ENCODE results near the gene SHISA2. TPM values are rescaled to one million over a fixed set of nuclear protein-coding genes. Genes with fewer than 3 reads are reported as not detected.

The SHISA2 gene
- total RNA-seq, 1 donor from 2014 or later, result 1.7 TPM

DNA sequence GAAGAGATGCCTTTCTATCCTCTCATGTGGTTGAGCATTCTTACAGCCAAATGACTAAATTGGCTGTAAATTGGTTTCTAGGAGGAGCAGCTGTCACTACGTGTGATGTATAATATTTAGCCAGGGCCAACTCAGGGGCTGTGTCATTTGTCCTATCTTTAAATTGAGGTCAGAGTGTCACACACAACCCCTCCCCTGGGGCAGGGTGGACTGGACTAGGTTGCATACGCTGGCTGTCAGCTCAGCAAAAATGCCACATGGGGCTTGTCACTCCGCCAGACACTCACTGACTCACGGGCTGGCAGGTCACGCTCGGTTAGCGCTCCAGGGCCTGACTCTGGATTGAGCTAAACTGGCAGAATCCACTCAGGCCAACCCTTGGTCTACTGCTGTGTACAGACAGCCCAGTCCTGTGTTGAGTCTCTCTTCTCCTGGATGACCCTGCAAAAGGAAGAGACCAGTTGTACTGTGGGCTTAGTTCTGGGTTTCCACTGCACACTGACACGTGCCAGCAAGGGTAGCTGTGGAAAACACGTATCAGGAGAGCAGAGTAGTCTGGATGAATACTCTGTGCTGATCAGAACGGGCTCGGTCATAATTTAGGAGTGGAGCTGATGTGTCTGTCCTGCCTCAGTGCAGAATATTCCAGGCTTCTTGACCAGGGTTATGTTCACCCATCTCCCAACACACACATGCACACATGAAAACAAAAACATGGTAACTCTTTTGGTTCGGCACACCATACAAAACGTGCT, 29.1 kb downstream of the SHISA2 start:
- peak; percentile 7 for DNase-seq (ENCODE audit: low read depth, low spot score)
- TF ChIP-seq, protein P1, sequence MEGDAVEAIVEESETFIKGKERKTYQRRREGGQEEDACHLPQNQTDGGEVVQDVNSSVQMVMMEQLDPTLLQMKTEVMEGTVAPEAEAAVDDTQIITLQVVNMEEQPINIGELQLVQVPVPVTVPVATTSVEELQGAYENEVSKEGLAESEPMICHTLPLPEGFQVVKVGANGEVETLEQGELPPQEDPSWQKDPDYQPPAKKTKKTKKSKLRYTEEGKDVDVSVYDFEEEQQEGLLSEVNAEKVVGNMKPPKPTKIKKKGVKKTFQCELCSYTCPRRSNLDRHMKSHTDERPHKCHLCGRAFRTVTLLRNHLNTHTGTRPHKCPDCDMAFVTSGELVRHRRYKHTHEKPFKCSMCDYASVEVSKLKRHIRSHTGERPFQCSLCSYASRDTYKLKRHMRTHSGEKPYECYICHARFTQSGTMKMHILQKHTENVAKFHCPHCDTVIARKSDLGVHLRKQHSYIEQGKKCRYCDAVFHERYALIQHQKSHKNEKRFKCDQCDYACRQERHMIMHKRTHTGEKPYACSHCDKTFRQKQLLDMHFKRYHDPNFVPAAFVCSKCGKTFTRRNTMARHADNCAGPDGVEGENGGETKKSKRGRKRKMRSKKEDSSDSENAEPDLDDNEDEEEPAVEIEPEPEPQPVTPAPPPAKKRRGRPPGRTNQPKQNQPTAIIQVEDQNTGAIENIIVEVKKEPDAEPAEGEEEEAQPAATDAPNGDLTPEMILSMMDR (conservative IDR thresholded peaks at IDR 0.05), result no peak
- H3K27me3 Mint-ChIP-seq (ENCODE audit: low read depth), result peaks cover 3% of the 10 kb centered on the region
- peaks cover 33% of the 10 kb centered on the region for H3K4me1 Mint-ChIP-seq
- no peaks in the 10 kb centered on the region for H3K36me3 Mint-ChIP-seq (ENCODE audit: low read depth)
- H3K4me3 Mint-ChIP-seq, result no peak overlapping the region
- H3K27ac Mint-ChIP-seq (ENCODE audit: unreplicated experiment), result no peak overlapping the region
- H3K9me3 Mint-ChIP-seq, result no peaks in the 10 kb centered on the region

DNA sequence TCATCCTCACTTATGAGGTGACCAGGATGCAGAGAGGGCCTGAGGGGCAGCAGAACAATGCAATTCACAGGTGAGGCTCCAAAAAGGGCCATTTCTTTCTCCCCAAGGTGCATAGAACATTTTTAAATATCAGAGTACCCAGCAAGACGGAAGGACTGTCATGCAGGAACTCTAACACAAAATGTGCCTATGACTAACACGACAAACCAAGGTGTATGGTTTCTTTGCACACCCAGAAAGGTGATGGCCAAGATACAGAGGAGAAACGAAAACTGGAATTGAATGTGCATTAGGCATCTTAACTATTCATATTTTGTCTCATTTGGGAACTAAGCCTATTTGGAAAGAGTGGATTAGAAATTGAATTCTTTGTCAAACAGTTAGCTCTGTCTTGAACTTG, 29.9 kb downstream of the SHISA2 start:
- DNase-seq (ENCODE audit: low read depth, low spot score), result no peak
- peaks cover 3% of the 10 kb centered on the region for H3K27me3 Mint-ChIP-seq (ENCODE audit: low read depth)
- H3K4me3 Mint-ChIP-seq, result no peak overlapping the region
- H3K4me1 Mint-ChIP-seq, result peaks cover 33% of the 10 kb centered on the region
- no peaks in the 10 kb centered on the region for H3K36me3 Mint-ChIP-seq (ENCODE audit: low read depth)
- TF ChIP-seq, protein P1 (conservative IDR thresholded peaks at IDR 0.05), result no peak
- no peak overlapping the region for H3K27ac Mint-ChIP-seq (ENCODE audit: unreplicated experiment)
- no peaks in the 10 kb centered on the region for H3K9me3 Mint-ChIP-seq

DNA sequence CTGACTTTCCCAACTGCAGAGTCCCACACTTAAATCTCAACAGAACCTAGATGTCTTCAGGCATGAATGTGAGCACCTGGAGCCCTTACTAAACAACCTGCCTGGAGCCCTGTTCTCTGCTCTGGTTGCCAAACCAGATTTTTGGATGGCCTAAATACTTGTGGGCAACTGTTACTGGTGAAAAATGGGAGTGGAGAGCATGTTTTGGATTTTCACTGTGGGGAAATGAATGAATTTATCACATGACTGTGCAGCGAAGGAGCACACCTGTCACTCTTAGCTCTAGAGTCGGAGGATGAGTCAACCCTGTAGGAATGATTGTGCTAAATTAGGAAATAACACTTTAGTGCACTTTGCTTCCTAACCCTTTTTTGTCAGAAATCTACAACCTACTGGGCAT, 30.3 kb downstream of the SHISA2 start:
- peaks cover 33% of the 10 kb centered on the region for H3K4me1 Mint-ChIP-seq
- TF ChIP-seq, protein P1 (conservative IDR thresholded peaks at IDR 0.05), result no peak
- peaks cover 3% of the 10 kb centered on the region for H3K27me3 Mint-ChIP-seq (ENCODE audit: low read depth)
- H3K4me3 Mint-ChIP-seq, result no peak overlapping the region
- DNase-seq (ENCODE audit: low read depth, low spot score), result no peak
- H3K27ac Mint-ChIP-seq (ENCODE audit: unreplicated experiment), result no peak overlapping the region
- no peaks in the 10 kb centered on the region for H3K9me3 Mint-ChIP-seq
- no peaks in the 10 kb centered on the region for H3K36me3 Mint-ChIP-seq (ENCODE audit: low read depth)

DNA sequence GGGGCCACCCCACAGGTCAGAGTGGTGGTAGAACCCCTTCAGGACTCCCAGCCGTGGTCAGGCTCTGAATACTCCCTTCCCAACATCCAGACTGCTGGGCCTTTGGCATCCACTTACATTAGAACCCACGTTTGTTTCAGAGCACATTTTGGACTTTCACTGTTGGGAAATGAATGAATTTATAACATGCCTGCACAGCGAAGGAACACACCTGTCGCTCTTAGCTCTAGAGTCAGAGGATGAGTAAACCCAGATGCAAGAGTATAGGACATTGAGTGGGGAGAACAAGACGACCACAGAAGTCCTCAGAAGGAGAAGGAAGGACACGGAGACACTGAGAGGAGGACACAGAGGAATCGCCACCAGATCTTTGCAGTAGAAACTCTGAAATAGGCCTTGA, 30.9 kb downstream of the SHISA2 start:
- Mint-ChIP-seq H3K9me3 (no peaks in the 10 kb centered on the region), H3K27me3 (ENCODE audit: low read depth) (peaks cover 3% of the 10 kb centered on the region), H3K4me3 (no peak overlapping the region), H3K36me3 (ENCODE audit: low read depth) (no peaks in the 10 kb centered on the region), H3K4me1 (peaks cover 33% of the 10 kb centered on the region), H3K27ac (ENCODE audit: unreplicated experiment) (no peak overlapping the region)
- TF ChIP-seq, protein P1 (conservative IDR thresholded peaks at IDR 0.05), result no peak
- no peak for DNase-seq (ENCODE audit: low read depth, low spot score)

DNA sequence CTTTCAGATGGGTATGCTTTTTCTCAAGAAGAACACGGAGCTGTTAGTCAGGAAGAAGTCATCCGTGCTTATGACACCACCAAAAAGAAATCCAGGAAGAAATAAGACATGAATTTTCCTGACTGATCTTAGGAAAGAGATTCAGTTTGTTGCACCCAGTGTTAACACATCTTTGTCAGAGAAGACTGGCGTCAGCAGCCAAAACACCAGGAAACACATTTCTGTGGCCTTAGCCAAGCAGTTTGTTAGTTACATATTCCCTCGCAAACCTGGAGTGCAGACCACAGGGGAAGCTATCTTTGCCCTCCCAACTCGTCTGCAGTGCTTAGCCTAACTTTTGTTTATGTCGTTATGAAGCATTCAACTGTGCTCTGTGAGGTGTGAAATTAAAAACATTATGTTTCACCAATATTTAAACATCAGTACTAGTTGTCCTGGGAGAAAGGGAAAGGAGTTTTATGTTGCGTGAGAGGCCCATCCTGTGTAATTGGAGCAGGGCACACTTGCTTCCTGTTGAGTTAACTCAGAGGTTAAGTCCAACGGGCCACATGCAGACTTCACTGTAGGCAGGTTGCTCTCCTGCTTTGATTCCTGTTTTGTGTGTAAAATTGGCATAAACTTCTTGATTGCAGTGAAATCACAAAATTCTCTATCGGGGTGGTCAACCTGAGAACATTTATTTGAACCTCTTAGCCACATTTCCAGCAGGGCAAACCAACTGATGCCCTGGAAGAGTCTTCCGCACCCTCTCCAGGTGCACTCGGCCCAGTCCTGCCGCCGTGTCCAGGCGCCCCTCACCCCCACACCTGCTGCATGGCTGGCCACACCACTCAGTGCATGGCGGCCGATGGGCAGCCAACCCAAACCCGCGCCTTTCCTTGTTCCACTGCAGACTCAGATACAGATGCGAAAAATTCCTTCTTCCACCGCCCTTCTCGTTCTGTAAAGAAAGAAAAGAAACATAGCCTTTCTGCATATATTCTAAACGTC, 31.6 kb downstream of the SHISA2 start:
- DNase-seq (ENCODE audit: low read depth, low spot score), result no peak

More for the DNA sequence above, 31.6 kb downstream of the SHISA2 start:
- H3K4me1 Mint-ChIP-seq, result peaks cover 28% of the 10 kb centered on the region
- H3K4me3 Mint-ChIP-seq, result no peak overlapping the region
- H3K27ac Mint-ChIP-seq (ENCODE audit: unreplicated experiment), result no peak overlapping the region
- H3K36me3 Mint-ChIP-seq (ENCODE audit: low read depth), result no peaks in the 10 kb centered on the region
- TF ChIP-seq, protein P1 (conservative IDR thresholded peaks at IDR 0.05), result no peak
- peaks cover under 1% of the 10 kb centered on the region for H3K27me3 Mint-ChIP-seq (ENCODE audit: low read depth)
- no peaks in the 10 kb centered on the region for H3K9me3 Mint-ChIP-seq
